HL-60 (cell line): ENCODE measurements around the gene ARG1.

Experiments used
- DNase-seq, 2 experiments: peaks; one replicate each; pipeline ENCODE4 v3.0.0-alpha.2; 2010 to 2020; ENCODE audit warnings: low read depth in 1 of 2, low spot score in 1 of 2
- H3K27ac ChIP-seq: fragments of 250-450 bp; sonication (Bioruptor Pico); replicated peaks from 2 replicates; pipeline ENCODE4 v1.5.1; 2020; ENCODE audit warnings: mild to moderate bottlenecking, moderate library complexity
- H3K27me3 ChIP-seq: fragments of 250-450 bp; sonication (Bioruptor Pico); 2 replicates; pipeline ENCODE4 v1.5.1; 2021; ENCODE audit warnings: mild to moderate bottlenecking, moderate library complexity; ENCODE audit not compliant: insufficient read depth, poor library complexity, severe bottlenecking
- H3K4me3 ChIP-seq: replicated peaks from 2 replicates; pipeline ENCODE4 v1.5.1; 2011; ENCODE audit warnings: mild to moderate bottlenecking, control low read depth, low read length; ENCODE audit not compliant: insufficient read depth
- CTCF ChIP-seq: IDR thresholded peaks from one replicate; pipeline ENCODE4 v1.5.1; 2011; ENCODE audit warnings: low read length, control low read depth, inconsistent platforms; ENCODE audit not compliant: insufficient read depth
- GABPA ChIP-seq: IDR thresholded peaks from 2 replicates; pipeline ENCODE4 v1.6.1; 2012; ENCODE audit warnings: low read depth
- POLR2AphosphoS5 ChIP-seq: IDR thresholded peaks from 2 replicates; pipeline ENCODE4 v1.6.1; 2012; ENCODE audit warnings: low read depth
- REST ChIP-seq: IDR thresholded peaks from 2 replicates; pipeline ENCODE4 v1.6.1; 2012; ENCODE audit warnings: low read depth; ENCODE audit not compliant: insufficient replicate concordance
- SPI1 ChIP-seq: IDR thresholded peaks from 2 replicates; pipeline ENCODE4 v1.6.1; 2012; ENCODE audit warnings: low read depth, mild to moderate bottlenecking, borderline replicate concordance

Gene ARG1

GRCh38 chr6:131592935-131593334 is 19.9 kb downstream of the ARG1 start:
- DNase-seq, result no peak
- no peak overlapping the region for H3K4me3 ChIP-seq
- TF ChIP-seq SPI1 (no peak), POLR2AphosphoS5 (no peak), GABPA (no peak), REST (no peak), CTCF (no peak)
- H3K27ac ChIP-seq, result no peak overlapping the region
- no peaks in the 10 kb centered on the region for H3K27me3 ChIP-seq

GRCh38 chr6:131594074-131594473 is 21.0 kb downstream of the ARG1 start:
- DNase-seq, result no peak
- Histone ChIP-seq H3K27ac (no peak overlapping the region), H3K4me3 (no peak overlapping the region), H3K27me3 (no peaks in the 10 kb centered on the region)
- TF ChIP-seq REST, result no peak
- TF ChIP-seq POLR2AphosphoS5, result no peak
- no peak for TF ChIP-seq CTCF
- TF ChIP-seq GABPA, result no peak
- TF ChIP-seq SPI1, result no peak

- Histone ChIP-seq H3K4me3 (no peak overlapping the region), H3K27ac (no peak overlapping the region), H3K27me3 (no peaks in the 10 kb centered on the region)
- no peak for TF ChIP-seq GABPA
- 0 out of 2 replicates have a peak, but pooled peaks have one; percentile 12 for TF ChIP-seq SPI1
- no peak for DNase-seq
Observed at GRCh38 chr6:131597446-131597845, 24.4 kb downstream of the ARG1 start.

GRCh38 chr6:131600716-131601115 is 27.7 kb downstream of the ARG1 start:
- no peak overlapping the region for H3K27ac ChIP-seq
- TF ChIP-seq POLR2AphosphoS5, result no peak
- TF ChIP-seq CTCF, result no peak
- no peak for TF ChIP-seq REST
- TF ChIP-seq SPI1, result no peak
- no peak for TF ChIP-seq GABPA
- H3K4me3 ChIP-seq, result no peak overlapping the region
- DNase-seq, result no peak
- H3K27me3 ChIP-seq, result no peaks in the 10 kb centered on the region
